Osteocyte (in vitro differentiated cells): ENCODE data around the gene UGGT2. TPM values are rescaled to one million over a fixed set of nuclear protein-coding genes. Genes with fewer than 3 reads are reported as not detected.
"Not testable (repeated sequence)": the region's sequence is repeated elsewhere in the genome, so short reads cannot be mapped to it uniquely, and the experiment has no call there.

Source experiments
- DNase-seq: peaks from one replicate; pipeline ENCODE4 v3.0.0; 2021; ENCODE audit warnings: mixed read lengths; ENCODE audit not compliant: unreplicated experiment; ENCODE audit errors: extremely low spot score
- H3K27ac Mint-ChIP-seq: one replicate; pipeline ENCODE4 v1.8.0; 2021; ENCODE audit warnings: mild to moderate bottlenecking, mixed read lengths; ENCODE audit not compliant: unreplicated experiment
- H3K27me3 Mint-ChIP-seq: one replicate; pipeline ENCODE4 v1.8.0; 2021; ENCODE audit warnings: mixed read lengths; ENCODE audit not compliant: unreplicated experiment
- H3K36me3 Mint-ChIP-seq: one replicate; pipeline ENCODE4 v1.8.0; 2021; ENCODE audit warnings: mixed read lengths; ENCODE audit not compliant: unreplicated experiment
- H3K4me1 Mint-ChIP-seq: one replicate; pipeline ENCODE4 v1.8.0; 2021; ENCODE audit warnings: mixed read lengths; ENCODE audit not compliant: unreplicated experiment
- H3K4me3 Mint-ChIP-seq: one replicate; pipeline ENCODE4 v1.8.0; 2021; ENCODE audit warnings: mild to moderate bottlenecking, moderate library complexity, mixed read lengths; ENCODE audit not compliant: unreplicated experiment
- H3K9me3 Mint-ChIP-seq: one replicate; pipeline ENCODE4 v1.8.0; 2021; ENCODE audit warnings: mixed read lengths; ENCODE audit not compliant: unreplicated experiment
- total RNA-seq: library from RNA; stranded (reverse); gene quantifications from 2 replicates; pipeline ENCODE4 v1.2.1, GENCODE V29; 2021
- TF ChIP-seq, protein P1 (sequence below): fragments of 200-600 bp; sonication (generic); IDR thresholded peaks from 2 replicates; pipeline ENCODE4 v1.5.0; 2021; ENCODE audit warnings: antibody characterized with exemption, mild to moderate bottlenecking, moderate library complexity

The UGGT2 gene
- total RNA-seq, 1 donor from 2014 or later = 34.1 TPM

DNA sequence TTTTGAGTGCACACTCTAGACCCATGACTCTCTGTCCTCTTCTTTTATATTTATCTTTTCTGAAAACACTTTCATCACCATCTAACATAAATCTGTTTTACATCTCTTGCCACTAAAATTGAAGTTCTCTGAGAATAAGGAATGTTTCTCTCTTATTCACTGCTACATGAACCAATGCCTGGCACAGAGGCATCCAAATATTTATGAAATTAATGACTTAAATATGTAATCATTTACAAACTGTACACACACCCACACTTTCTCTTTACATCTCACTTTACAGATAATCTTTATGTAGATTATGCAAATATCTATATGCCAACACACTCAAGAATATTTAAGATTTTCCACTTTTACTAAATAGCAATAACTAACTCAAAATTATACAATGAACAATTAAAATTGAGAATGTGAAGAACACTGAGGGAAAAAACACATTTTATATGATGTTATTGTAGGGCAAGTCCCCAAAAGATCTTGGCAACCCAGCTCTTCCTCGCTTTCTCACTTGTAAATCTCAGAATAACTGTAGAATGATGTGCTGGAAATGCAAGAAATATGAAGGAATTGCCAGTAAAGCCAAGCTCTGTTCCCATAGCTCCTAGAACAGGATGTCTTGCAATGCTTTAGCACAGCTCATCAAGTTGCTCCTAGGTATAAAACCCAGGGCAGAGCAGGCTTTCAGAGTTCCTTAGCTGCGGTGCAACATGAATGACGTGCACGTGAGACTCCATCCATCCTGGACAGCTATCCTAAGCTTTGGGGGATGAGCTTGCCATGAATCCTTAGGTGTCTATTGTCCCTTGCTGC is 50.7 kb downstream of the UGGT2 start:
- DNase-seq = no peak
- no peaks in the 10 kb centered on the region for H3K27me3 Mint-ChIP-seq
- no peak overlapping the region for H3K4me3 Mint-ChIP-seq
- TF ChIP-seq, protein P1, sequence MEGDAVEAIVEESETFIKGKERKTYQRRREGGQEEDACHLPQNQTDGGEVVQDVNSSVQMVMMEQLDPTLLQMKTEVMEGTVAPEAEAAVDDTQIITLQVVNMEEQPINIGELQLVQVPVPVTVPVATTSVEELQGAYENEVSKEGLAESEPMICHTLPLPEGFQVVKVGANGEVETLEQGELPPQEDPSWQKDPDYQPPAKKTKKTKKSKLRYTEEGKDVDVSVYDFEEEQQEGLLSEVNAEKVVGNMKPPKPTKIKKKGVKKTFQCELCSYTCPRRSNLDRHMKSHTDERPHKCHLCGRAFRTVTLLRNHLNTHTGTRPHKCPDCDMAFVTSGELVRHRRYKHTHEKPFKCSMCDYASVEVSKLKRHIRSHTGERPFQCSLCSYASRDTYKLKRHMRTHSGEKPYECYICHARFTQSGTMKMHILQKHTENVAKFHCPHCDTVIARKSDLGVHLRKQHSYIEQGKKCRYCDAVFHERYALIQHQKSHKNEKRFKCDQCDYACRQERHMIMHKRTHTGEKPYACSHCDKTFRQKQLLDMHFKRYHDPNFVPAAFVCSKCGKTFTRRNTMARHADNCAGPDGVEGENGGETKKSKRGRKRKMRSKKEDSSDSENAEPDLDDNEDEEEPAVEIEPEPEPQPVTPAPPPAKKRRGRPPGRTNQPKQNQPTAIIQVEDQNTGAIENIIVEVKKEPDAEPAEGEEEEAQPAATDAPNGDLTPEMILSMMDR = no peak
- H3K27ac Mint-ChIP-seq = no peak overlapping the region
- no peaks in the 10 kb centered on the region for H3K4me1 Mint-ChIP-seq
- H3K36me3 Mint-ChIP-seq = peaks cover 22% of the 10 kb centered on the region
- peaks cover 10% of the 10 kb centered on the region for H3K9me3 Mint-ChIP-seq

DNA sequence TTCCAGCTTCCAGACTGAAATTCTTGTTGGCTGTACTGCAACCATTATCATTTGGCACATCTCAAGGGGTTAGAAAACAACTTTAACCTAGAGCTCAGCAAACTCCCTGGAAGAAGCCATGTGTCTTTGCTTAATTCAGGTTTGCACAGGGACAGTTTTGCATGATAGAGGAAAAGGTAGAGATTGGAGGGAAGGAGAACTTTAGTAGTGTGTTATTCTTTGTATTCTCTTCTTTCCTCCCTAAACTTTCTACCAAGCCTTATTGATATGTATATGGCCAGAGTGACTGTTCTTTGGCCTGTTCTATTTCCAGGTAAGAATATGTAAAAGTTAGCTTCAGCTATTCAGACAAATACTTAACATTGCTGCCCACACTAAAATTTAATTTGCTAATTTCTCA is 53.1 kb downstream of the UGGT2 start:
- H3K36me3 Mint-ChIP-seq = peaks cover 8% of the 10 kb centered on the region
- no peaks in the 10 kb centered on the region for H3K4me1 Mint-ChIP-seq
- H3K9me3 Mint-ChIP-seq = no peaks in the 10 kb centered on the region
- DNase-seq = no peak
- no peaks in the 10 kb centered on the region for H3K27me3 Mint-ChIP-seq
- H3K4me3 Mint-ChIP-seq = no peak overlapping the region
- TF ChIP-seq, protein P1 = no peak
- no peak overlapping the region for H3K27ac Mint-ChIP-seq

DNA sequence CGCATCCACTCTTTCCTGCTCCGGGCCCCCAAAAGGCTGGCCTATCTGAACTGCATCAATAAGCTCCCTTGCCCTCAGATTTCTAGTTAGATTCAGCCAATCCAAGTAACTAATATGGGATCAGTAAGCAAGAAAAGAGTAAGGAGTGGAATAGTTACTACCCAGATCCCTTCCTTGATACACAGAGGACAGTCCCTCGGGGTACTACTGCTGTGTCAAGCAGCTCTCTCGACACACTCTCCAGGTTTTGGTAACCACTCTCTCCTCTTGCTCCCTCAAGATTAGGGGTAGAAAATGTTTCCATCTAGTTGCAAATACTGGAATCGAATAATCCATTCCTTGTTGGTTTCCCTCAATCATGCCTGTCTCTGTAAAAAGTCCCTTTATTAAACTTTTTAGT is 65.4 kb downstream of the UGGT2 start:
- TF ChIP-seq, protein P1 = no peak
- DNase-seq = no peak
- H3K27me3 Mint-ChIP-seq = no peaks in the 10 kb centered on the region
- no peak overlapping the region for H3K27ac Mint-ChIP-seq
- peaks cover 2% of the 10 kb centered on the region for H3K36me3 Mint-ChIP-seq
- H3K4me1 Mint-ChIP-seq = no peaks in the 10 kb centered on the region
- H3K4me3 Mint-ChIP-seq = no peak overlapping the region
- no peaks in the 10 kb centered on the region for H3K9me3 Mint-ChIP-seq

DNA sequence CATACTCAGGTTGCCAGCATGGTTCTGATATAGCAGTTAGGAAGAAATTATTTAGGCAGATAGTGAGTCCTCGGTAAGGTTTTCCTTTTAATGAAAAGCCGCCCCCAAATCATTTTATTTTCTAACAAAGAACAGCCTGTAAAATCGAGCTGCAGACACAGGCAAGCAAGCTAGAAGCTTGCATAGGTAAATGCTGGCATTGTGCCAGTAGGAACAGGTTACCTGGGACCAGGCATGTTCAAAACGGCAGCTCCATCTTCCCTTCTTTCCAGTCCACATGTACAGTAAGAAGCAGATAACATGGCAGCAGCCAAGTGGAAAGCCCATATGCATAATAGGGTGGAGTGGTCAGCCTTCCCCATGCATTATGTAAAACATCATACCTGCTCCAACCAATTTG is 71.1 kb downstream of the UGGT2 start:
- DNase-seq = no peak
- TF ChIP-seq, protein P1 = no peak
- no peaks in the 10 kb centered on the region for H3K27me3 Mint-ChIP-seq
- peaks cover 3% of the 10 kb centered on the region for H3K9me3 Mint-ChIP-seq
- H3K4me3 Mint-ChIP-seq = no peak overlapping the region
- no peak overlapping the region for H3K27ac Mint-ChIP-seq
- H3K4me1 Mint-ChIP-seq = no peaks in the 10 kb centered on the region
- peaks cover 5% of the 10 kb centered on the region for H3K36me3 Mint-ChIP-seq

DNA sequence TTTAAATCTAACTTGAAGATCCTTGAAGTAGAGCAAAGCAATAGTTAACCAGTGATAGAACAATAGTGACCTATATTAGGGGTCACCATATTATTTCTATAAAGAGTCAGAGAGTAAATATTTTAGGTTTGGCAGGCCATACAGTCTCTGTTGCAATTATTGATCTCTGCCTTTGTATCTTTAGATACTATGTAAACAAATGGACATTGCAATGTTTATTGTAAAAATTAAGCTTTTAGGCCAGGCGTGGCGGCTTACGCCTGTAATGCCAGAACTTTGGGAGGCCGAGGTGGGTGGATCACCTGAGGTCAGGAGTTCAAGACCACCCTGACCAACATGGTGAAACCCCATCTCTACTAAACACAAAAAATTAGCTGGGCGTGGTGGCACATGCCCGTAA is 80.5 kb downstream of the UGGT2 start:
- H3K9me3 Mint-ChIP-seq = peaks cover 16% of the 10 kb centered on the region
- H3K27ac Mint-ChIP-seq, H3K4me3 Mint-ChIP-seq, H3K27me3 Mint-ChIP-seq, DNase-seq, H3K4me1 Mint-ChIP-seq: not testable (repeated sequence)
- peaks cover 16% of the 10 kb centered on the region for H3K36me3 Mint-ChIP-seq
